Muscle of arm (tissue), 12 donors: ENCODE measurements around the gene PLXND1. TPM values are rescaled to one million over a fixed set of nuclear protein-coding genes. Genes with fewer than 3 reads are reported as not detected.
A peak's percentile ranks its signal among the peaks of the same experiment; 100 is the strongest.

Experiments
- DNase-seq: peaks from one replicate; pipeline ENCODE4 v3.0.0-alpha.2; 2013
- polyA plus RNA-seq, 12 donors: library from polyadenylated mRNA; unstranded; fragments of 120-200 nt; gene quantifications; one replicate each; pipeline ENCODE4 v1.2.1, GENCODE V29; 2013; ENCODE audit not compliant: insufficient read length in 12 of 12

PLXND1 gene
- polyA plus RNA-seq, 12 donors = 103 to 190 (median 122) TPM; not detected in 1

- DNase-seq = no peak
These were observed 2.9 kb downstream of the PLXND1 start for GRCh38 chr3:129603561-129603942.

- no peak for DNase-seq
These were observed 3.5 kb downstream of the PLXND1 start for GRCh38 chr3:129602730-129603560.

- DNase-seq = no peak
These were observed 4.2 kb downstream of the PLXND1 start for GRCh38 chr3:129602309-129602708.

- no peak for DNase-seq
These were observed 4.8 kb downstream of the PLXND1 start for GRCh38 chr3:129601713-129602112.

- DNase-seq = no peak
These were observed 6.1 kb downstream of the PLXND1 start for GRCh38 chr3:129600348-129600747.

- DNase-seq = no peak
These were observed 6.9 kb downstream of the PLXND1 start for GRCh38 chr3:129599607-129600006.

- no peak for DNase-seq
These were observed 7.4 kb downstream of the PLXND1 start for GRCh38 chr3:129599073-129599472.

GRCh38 chr3:129598484-129598883, 8.0 kb downstream of the PLXND1 start:
- no peak for DNase-seq

- no peak for DNase-seq
These were observed 8.5 kb downstream of the PLXND1 start for GRCh38 chr3:129598000-129598381.

GRCh38 chr3:129597087-129597999, 9.1 kb downstream of the PLXND1 start:
- no peak for DNase-seq

GRCh38 chr3:129596194-129597086, 10.0 kb downstream of the PLXND1 start:
- peak; percentile 91 for DNase-seq

GRCh38 chr3:129595544-129596193, 10.8 kb downstream of the PLXND1 start:
- no peak for DNase-seq

GRCh38 chr3:129594907-129595390, 11.5 kb downstream of the PLXND1 start:
- no peak for DNase-seq

- DNase-seq = no peak
These were observed 12.1 kb downstream of the PLXND1 start for GRCh38 chr3:129594409-129594808.

- no peak for DNase-seq
These were observed 12.7 kb downstream of the PLXND1 start for GRCh38 chr3:129593595-129594339.

GRCh38 chr3:129593230-129593594, 13.3 kb downstream of the PLXND1 start:
- DNase-seq = no peak

GRCh38 chr3:129592381-129593131, 13.9 kb downstream of the PLXND1 start:
- DNase-seq = no peak

GRCh38 chr3:129591932-129592331, 14.5 kb downstream of the PLXND1 start:
- no peak for DNase-seq

- no peak for DNase-seq
These were observed 16.3 kb downstream of the PLXND1 start for GRCh38 chr3:129590215-129590614.
